Stimulated activated CD4-positive, alpha-beta T cell treated with anti-CD3 and anti-CD28 coated beads, Interleukin-2, amount 100 ng/mL, for 4 hours (primary cell): ENCODE measurements around the gene ZNF454.

Source experiments
- DNase-seq: peaks from one replicate; pipeline ENCODE4 v3.0.0-alpha.2; 2020; ENCODE audit warnings: low read depth

ZNF454 gene

DNA sequence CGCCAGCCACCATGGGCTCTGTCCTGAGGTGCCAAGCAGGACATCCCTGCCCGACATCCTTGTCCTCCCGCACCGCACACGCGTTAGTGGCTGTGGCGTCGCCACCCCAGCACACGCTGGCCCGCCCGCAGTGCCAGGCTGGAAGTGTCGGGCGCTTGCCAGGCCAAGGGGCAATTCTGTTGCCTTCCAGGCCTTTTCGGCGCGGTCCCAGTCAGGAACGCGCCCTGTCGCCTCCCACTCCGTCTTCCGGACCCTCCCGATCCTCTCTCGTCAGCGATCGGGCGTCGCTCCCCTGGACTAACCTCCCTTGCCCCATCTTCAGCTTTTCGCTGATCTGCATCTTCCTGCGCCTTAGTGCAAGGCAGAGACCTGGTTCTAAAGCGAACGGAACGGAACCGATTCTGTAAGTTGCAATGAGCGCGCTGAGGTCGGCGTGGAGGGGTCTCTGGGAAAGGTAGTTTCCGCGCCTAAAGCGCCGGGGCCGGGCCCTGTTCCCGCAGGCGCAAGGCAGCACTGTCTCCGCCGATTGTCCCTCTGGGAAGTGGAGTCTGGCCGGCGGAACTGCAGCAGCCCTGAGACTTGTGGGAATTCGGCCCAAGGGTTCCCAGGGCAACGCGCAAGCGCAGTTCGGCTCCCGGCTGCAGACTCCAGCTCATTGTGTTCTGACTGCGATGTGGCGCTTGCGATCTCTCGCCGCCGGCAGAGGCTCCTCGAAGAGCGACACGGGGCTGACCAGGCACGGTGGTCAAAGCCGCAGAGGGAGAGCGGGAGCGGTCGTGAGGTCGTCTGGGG lies at the start of gene ZNF454:
TSS of gene ZNF454 (plus strand) at position 630 of the 792 bp plus-strand sequence. CDS start 1,594 bp downstream, outside the sequence.
- no peak for DNase-seq

DNA sequence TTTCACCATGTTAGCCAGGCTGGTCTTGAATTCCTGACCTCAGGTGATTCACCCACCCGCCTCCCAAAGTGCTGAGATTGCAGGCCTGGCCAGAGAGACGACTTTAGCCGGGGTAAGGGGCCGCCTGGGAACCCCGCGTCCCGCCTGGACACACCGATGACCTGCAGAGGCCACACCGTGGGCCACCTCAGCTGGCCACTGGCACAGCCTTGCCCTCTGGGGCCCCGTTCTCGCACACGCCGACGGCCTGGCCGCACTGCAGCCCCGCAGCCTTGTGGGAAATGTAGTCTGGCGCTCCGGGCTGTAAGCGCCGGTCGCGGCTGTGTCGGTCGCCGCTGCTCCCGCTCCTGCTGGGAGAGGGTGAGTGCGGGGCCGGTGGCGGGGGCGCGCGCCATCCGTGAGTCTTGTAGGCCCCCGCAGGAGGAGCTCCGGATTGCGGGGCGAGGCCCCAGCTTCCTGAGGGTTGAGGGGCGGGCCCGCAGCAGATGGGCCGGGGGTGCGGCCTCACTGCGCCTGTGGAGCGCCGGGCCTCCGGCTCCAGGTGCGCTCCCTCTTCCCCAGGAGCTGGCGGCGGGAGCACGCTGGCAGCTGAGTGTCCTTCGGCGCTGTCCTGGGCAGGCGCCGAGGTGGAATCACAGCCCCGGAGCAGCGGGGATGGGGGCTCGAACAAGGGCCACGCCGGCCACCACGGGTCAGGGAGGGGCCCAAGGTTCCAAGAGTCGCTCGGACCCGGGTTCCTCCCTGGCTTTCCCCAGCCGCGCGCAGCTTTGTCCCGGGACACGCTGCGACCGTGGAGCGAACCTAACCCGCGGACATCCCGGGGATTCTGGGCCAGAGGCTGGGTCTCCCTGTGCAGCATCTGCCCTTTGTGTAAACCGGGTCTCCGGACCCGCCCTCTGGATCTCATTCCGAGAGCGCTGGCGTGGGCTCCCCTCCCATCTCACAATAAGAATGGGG lies 45.1 kb upstream of the ZNF454 start, which contains the start of gene ZFP2:
TSS of gene ZFP2 (plus strand) at position 299 of the 957 bp plus-strand sequence. CDS start 35,401 bp downstream, outside the sequence.
- no peak for DNase-seq

DNA sequence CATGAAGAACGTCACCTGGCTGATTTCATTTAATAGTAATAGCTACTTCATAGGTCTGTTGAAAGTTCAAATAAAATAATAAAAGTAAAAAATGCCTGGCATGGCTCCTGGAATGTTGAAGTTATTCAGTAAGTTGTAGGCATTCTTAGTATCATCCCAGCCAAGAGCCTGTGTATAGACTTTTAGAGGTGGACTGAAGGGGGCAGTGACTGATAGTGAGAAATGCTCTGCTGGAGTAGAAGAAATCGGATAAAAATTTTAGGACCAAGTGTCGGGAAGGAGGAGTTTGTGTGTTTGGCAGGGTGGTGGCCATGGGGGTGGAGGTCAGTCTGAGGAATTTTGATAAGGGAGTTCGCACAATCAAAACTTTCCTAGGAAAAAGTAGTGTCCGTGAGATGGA lies 41.7 kb upstream of the ZNF454 start:
- DNase-seq, result no peak

DNA sequence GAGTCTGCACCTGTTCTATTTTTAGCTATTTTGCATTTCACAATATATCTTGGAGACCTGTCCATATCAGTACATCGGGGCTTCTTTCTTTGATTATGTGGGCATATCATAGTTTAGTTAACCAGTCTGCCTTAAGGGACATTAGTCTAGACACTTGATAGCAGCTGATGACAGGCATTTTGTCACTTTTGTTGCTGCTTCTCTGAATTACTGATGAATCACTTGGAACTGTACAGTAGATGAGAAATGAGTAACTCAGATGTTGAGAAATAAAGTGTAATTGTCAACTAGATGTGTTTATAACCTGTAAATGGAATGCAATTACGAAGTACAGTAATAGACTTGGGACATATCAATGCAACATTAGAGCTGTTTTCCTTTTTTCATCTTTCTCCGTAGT lies 38.1 kb upstream of the ZNF454 start:
- DNase-seq, result no peak

DNA sequence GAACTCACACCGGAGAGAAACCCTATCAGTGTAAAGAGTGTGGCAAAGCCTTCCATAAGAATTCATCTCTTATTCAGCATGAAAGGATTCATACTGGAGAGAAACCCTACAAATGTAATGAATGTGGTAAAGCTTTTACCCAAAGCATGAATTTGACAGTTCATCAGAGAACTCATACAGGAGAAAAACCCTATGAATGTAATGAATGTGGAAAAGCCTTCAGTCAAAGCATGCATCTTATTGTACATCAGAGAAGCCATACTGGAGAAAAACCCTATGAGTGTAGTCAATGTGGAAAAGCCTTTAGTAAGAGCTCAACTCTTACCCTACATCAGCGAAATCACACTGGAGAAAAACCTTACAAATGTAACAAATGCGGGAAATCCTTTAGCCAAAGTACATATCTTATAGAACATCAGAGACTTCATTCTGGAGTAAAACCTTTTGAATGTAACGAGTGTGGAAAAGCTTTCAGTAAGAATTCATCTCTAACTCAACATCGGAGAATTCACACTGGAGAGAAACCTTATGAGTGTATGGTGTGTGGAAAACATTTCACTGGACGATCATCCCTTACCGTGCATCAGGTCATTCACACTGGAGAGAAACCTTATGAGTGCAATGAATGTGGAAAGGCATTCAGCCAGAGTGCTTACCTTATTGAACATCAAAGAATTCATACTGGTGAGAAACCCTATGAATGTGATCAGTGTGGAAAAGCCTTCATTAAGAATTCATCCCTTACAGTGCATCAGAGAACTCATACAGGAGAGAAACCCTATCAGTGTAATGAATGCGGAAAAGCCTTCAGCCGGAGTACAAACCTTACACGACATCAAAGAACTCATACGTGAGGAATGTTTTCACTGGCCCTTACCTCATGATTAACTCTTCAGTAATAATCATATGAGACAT lies 8.9 kb upstream of the ZNF454 start:
- no peak for DNase-seq

DNA sequence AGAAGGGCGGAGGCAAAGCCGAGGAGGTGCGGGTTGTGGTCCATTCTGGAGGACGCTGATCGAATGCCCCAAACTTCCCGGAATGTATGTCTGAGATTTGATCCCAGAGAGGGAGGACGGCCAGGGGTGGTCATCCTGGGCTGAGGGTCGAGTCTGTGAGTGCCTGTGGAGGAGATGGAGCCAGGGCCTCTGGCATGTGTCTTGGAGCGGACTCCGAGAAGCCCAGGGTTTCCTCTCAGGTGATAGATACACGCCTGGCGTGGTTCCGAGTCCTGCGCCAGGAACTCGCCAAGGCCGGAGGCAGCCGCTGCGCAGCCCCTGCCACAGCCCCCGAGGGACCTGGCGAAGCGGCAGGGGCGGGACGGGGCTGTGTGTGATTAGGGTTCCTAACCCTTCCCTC lies 363 bp downstream of the ZNF454 start:
- no peak for DNase-seq

DNA sequence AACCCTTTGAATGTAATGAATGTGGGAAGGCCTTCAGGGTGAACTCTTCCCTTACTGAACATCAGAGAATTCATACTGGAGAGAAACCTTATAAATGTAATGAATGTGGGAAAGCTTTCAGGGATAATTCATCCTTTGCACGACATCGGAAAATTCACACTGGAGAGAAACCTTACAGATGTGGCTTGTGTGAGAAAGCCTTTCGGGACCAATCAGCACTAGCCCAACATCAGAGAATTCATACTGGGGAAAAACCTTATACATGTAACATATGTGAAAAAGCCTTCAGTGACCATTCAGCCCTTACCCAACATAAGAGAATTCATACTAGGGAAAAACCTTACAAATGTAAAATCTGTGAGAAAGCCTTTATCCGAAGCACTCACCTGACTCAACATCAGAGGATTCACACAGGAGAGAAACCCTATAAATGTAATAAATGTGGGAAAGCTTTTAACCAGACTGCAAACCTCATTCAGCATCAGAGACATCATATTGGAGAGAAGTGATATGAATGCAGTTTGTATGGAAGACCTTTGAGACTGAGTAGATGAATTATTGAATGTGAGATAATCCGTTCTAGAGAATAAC lies 24.6 kb downstream of the ZNF454 start:
- DNase-seq, result no peak

DNA sequence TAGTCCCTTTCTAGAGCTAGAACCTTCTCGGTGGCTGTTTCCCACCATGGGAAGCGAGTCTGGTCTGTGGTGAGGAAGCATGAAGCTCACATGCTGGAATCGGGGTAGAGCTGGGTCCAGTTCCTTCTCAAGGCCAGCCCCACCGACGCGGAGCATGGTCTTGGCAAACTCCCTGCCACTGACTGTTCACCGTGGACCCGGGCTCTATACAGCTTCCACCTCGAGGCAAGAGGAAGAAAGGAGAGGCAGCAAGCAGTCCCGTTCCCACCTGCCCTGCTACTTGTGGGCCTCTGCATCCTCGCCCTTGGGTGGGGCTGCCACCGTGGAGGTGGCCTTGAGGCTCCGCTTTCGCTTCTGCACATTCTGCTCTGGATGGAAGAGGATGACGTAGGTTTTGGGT lies 40.4 kb downstream of the ZNF454 start:
- DNase-seq, result no peak

DNA sequence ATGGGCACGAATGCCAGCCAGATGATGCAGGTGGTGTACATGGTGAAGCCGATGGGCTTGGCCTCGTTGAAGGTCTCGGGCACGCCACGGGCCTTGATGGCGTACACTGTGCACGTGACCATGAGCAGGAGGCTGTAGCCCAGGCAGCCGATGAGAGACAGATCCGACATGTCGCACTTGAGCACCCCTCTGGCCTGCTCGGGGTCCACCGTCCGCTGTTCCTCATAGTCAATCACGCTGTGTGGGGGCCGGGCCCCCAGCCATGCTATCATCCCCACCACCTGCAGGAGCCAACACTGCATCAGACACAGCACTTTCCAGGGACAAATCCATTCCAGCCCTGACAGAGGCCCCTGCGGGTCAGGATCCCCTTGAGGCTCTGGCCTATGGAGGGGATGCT lies 41.9 kb downstream of the ZNF454 start:
- DNase-seq, result no peak

DNA sequence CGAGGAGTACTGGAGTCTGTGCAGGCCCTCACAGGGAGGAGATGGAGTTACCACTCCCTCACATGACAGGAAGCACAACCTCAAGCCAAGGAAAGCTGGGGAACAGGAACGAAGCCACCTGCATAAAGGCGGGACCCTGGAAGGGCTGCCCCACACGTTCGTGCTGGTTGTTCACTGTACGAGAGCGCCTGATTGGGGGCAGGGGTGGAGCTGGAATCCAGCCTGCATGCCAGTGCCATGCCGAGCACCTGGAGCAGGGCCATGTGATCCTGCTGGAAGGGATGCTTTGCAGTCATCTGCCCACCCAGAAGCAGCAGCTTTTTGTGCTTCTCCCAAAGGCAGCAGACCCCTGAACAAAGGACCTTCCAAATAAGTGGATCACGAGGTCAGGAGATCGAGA lies 42.7 kb downstream of the ZNF454 start:
- no peak for DNase-seq

DNA sequence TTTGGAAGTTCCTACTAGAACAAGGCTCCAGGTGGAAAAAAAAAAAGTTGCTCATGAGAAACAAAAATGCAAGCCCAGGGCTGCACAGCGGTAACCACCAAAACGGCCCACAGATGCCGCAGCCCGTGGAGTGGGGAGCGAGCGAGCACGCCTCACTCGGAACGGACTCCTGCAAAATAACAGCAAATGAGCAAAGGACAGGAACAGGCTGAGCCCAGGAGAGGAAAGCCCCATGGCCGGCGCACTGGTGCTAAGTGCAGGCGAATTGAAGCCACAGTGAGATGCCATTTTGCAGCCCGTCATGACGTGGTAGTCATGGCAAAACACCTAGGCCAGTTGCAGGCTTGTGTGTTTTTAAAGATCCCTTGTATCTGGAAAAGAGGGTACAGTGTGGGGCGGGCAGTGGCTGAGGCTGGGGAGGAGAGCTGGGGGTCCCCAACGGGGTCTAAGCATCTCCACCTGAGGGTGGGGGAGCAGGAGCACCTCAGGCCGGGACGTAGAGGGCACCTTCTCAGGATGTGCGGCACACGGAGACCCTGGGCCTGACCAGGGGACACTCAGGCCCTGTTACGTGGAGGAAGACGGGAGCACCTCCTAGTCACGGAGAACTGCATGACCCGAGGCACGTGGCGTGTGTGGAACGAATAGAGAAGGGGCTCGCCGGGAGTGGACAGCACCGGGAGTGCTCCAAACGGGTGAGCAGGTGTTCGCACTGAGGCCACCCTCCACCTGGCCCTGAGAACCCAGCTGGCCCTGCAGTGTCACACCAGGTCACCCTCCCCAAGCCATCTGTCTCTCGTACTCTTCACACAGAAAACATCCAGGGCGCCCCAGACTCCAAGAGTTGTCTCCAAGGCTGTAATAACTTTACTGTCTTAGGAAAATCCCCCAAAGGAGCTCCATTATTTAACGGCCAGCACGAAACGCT lies 43.4 kb downstream of the ZNF454 start:
- DNase-seq, result no peak

DNA sequence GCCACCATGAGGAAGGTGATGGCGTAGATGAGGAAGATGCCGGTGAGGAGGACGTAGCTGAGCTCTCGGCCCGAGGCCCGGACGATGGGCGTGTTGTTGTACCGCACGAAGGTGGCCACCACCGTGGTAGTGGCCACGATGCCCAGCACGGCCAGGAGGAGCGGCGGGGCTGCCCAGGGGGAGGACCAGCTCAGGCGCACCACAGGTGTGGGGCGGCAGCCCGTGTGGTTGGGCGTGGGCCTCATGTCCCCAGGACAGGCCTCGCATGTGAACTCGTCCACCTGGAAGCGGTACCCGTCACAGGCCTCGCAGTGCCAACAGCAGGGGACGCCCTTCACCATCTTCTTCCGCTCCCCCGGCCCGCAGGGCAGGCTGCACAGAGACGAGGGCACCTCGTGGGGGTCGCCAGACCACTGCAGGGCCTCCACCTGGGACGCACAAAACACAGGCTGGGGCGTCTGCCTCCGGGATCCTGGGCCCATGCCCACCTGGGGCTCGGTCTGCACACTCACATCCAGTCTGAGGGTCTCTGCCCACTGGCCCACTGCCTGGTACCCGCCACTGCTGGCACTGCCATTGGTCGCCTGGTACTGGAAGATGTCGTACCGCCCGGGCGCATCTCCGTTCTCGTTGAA lies 45.4 kb downstream of the ZNF454 start:
- DNase-seq, result no peak

DNA sequence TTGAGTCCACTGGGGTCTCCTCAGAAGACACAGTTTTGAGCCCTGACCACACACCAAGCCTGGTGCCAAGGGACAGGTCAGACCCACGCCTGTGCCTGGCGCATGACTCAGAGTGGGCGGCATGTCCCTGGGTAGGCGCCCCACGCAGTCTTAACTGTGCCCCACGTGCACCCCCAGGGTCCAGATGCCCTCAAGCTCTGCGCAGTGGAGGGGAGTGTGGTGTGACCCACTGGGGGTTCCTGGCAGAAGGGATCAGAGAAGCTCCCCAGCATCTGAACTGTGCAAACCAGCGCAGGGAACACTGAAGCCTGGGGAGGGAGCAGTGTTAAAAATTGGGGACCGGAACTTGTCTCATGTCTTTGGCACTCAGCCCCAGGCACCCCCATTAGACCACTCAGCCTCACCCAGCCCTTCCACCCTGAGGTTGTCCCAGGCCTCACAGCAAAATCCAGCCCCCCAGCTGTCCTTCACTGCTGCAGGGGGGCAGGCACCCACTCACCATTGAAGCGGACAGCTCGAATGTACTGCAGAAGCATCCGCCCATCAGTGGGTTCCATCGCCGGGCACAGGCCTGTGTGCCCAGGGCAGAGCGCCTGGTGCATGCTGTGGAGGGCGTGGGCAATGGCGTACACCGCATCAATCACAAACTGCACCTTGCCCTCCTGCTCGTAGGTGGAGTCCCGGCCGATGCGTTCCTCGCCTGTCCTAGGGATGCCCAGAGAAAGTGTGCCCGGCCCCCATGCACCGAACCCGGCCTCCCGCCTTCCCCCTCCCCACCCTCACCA lies 47.6 kb downstream of the ZNF454 start:
- DNase-seq, result no peak

DNA sequence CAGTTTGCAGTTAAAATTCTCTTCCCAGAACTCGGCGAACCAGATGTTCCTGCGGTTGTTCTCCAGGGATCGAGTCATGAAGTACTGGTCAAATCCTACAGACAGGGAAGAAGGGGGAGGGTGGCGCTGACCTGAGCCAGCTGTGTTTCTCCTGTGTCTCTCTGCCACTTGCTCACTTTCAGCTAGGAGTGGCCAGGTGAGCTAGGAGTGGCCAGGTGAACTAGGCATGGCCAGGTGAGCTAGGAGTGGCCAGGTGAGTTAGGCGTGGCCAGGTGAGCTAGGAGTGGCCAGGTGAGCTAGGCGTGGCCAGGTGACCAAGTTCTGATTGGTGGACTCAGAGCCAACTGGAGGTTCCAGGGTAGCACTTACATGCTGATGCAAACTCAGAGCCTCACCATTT lies 48.3 kb downstream of the ZNF454 start:
- no peak for DNase-seq

DNA sequence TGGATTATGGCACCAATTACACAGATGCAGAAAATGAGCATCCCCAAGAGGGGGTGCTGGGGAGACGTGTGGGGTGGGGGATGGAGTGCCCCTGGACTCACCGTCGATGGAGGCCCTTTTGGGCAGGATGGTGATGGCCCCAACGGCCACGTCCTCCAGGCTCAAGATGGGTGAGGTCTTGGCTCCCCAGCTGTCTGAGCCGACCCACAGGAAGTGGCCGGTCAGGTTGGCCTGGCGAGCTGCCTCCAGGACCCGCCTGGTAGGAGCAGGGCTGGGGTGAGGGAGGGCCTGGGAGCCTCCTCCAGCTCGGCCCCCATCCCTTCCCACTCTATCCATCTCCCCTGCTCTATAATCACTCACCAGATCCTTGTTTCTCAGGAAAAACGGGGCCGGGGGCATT lies 49.5 kb downstream of the ZNF454 start:
- DNase-seq, result no peak

DNA sequence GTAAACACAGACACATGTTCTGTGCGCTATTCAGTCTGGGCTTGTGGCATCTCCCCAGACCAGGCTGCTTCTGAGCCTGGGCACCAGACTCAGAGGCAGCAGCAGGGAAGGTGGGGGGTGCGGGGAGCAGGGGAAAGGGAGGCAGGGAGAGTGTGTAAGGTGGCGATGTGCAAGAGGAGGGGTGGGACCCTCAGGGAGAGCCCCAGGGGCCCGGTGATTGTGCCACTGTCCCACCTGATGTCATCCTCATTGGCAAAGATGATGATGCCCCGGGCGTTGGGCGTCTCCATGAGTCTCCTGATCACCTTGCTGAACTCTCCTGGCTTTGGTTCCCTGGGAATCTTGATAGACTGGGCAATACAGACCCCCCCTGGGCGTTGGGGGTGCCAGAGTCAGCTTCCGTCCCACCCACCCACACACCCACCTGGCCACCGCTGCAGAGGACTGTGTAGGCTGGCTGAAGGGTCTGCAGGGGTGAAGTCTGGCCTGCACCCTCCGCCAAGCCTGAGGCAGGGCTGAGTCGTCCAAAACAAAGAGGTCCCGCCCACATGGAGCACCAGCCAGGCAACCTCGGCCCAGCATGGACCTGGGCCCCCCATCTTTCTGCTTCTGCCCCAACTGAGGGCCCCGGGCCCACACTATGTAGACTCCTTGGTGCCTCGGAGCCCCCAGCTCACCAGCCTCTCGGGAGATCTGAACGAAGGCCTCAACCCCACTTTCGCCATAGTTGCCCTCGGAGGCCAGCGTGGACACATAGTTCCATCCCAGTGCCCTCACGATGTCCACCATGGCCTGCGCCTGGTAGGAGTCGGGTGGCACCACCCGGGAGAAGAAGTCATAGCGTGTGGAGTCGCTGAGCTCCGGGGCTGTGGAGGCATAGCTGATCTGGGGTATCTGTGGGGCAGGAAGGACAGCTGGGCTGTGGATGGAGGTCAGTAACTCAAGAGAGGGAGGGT lies 50.5 kb downstream of the ZNF454 start:
- no peak for DNase-seq

DNA sequence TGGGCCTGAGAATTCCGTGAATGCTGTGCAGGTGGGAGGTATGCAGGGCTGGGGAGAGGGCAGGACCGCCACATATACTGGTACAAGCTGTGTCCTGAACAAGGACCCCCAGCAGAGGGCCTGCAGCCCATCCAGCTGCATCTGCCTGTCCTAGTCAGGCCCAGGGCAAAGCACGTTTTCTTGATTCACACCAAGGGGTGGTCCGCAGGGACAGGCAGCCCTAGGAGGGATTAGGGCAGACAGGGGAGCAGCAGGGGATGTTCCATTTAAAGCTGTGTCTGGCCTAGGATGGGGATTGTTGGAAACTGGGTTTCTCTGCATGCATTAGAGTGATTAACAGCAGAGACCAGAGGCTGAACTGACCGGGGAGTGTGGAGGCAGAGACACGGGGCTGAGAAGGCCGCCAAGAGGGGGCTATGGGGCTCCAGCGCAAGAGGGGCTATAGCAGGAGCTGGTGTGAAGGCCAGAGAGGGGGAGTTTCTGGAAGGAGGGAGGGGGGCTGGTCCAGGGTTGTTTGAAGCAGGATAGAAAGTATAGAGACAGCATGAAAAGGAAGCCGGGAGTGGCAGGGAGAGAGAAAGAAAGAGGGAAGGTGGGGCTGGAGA lies 51.4 kb downstream of the ZNF454 start:
- no peak for DNase-seq
